ENCODE measurements around the gene MRPL32.

MRPL32 gene

GRCh38 chr7:42967391-42967790, 35.2 kb downstream of the MRPL32 start:
- DNase-seq, result no peak

GRCh38 chr7:42972699-42973500, 40.7 kb downstream of the MRPL32 start:
- H3K4me3 ChIP-seq (ENCODE audit: low read depth in 1 of 2, low read length in 2 of 2), result no peak overlapping the region
- H3K27ac ChIP-seq (ENCODE audit: low read length), result no peak overlapping the region
- H3K79me2 ChIP-seq (ENCODE audit: insufficient read depth, low read length), result no peaks in the 10 kb centered on the region
- H3K9ac ChIP-seq (ENCODE audit: low read depth, low read length), result no peak overlapping the region
- H2AFZ ChIP-seq (ENCODE audit: low read depth, low read length), result no peak overlapping the region
- H3K9me3 ChIP-seq (ENCODE audit: insufficient read depth, low read length, severe bottlenecking), result no peaks in the 10 kb centered on the region
- ATAC-seq (ENCODE audit: insufficient read depth, low read depth) (no peak), DNase-seq (no peak)
- peaks cover 16% of the 10 kb centered on the region for H3K27me3 ChIP-seq (ENCODE audit: insufficient read depth, low read length, poor library complexity)
- H3K4me2 ChIP-seq (ENCODE audit: insufficient read depth, low read length), result no peak overlapping the region
- H3K36me3 ChIP-seq (ENCODE audit: insufficient read depth, low read length), result no peaks in the 10 kb centered on the region
- H4K20me1 ChIP-seq (ENCODE audit: insufficient read depth, low read length), result no peaks in the 10 kb centered on the region
- TF ChIP-seq EZH2 (IDR thresholded peaks at IDR 0.05; ENCODE audit: borderline replicate concordance, low read depth, low read length, severe bottlenecking) (no peak), CTCF (IDR thresholded peaks at IDR 0.05; ENCODE audit: borderline replicate concordance, extremely low read depth, low read length, poor library complexity, severe bottlenecking) (no peak)
- H3K4me1 ChIP-seq (ENCODE audit: insufficient read depth, low read length), result no peaks in the 10 kb centered on the region

More at GRCh38 chr7:42967391-42967790, 35.2 kb downstream of the MRPL32 start:
- no peak overlapping the region for H3K4me3 ChIP-seq (ENCODE audit: low read depth in 1 of 2, low read length in 2 of 2)
- H4K20me1 ChIP-seq (ENCODE audit: insufficient read depth, low read length), result no peaks in the 10 kb centered on the region
- H3K36me3 ChIP-seq (ENCODE audit: insufficient read depth, low read length), result no peaks in the 10 kb centered on the region
- no peak overlapping the region for H3K27ac ChIP-seq (ENCODE audit: low read length)
- H3K27me3 ChIP-seq (ENCODE audit: insufficient read depth, low read length, poor library complexity), result peaks cover 7% of the 10 kb centered on the region
- no peak overlapping the region for H3K4me2 ChIP-seq (ENCODE audit: insufficient read depth, low read length)
- no peak for TF ChIP-seq CTCF (IDR thresholded peaks at IDR 0.05; ENCODE audit: borderline replicate concordance, extremely low read depth, low read length, poor library complexity, severe bottlenecking)
- TF ChIP-seq EZH2 (IDR thresholded peaks at IDR 0.05; ENCODE audit: borderline replicate concordance, low read depth, low read length, severe bottlenecking), result no peak
- no peaks in the 10 kb centered on the region for H3K4me1 ChIP-seq (ENCODE audit: insufficient read depth, low read length)
- H3K9me3 ChIP-seq (ENCODE audit: insufficient read depth, low read length, severe bottlenecking), result no peaks in the 10 kb centered on the region
- H2AFZ ChIP-seq (ENCODE audit: low read depth, low read length), result no peak overlapping the region
- no peak overlapping the region for H3K9ac ChIP-seq (ENCODE audit: low read depth, low read length)
- H3K79me2 ChIP-seq (ENCODE audit: insufficient read depth, low read length), result no peaks in the 10 kb centered on the region
- ATAC-seq (ENCODE audit: insufficient read depth, low read depth), result no peak

GRCh38 chr7:42976371-42976770, 44.2 kb downstream of the MRPL32 start:
- TF ChIP-seq CTCF (IDR thresholded peaks at IDR 0.05; ENCODE audit: borderline replicate concordance, extremely low read depth, low read length, poor library complexity, severe bottlenecking) (no peak), EZH2 (IDR thresholded peaks at IDR 0.05; ENCODE audit: borderline replicate concordance, low read depth, low read length, severe bottlenecking) (no peak)
- Histone ChIP-seq H3K4me3 (ENCODE audit: low read depth in 1 of 2, low read length in 2 of 2) (no peak overlapping the region), H3K4me1 (ENCODE audit: insufficient read depth, low read length) (no peaks in the 10 kb centered on the region), H3K36me3 (ENCODE audit: insufficient read depth, low read length) (no peaks in the 10 kb centered on the region), H2AFZ (ENCODE audit: low read depth, low read length) (no peak overlapping the region), H3K4me2 (ENCODE audit: insufficient read depth, low read length) (no peak overlapping the region), H3K9ac (ENCODE audit: low read depth, low read length) (no peak overlapping the region), H3K9me3 (ENCODE audit: insufficient read depth, low read length, severe bottlenecking) (no peaks in the 10 kb centered on the region), H3K27ac (ENCODE audit: low read length) (no peak overlapping the region), H3K79me2 (ENCODE audit: insufficient read depth, low read length) (no peaks in the 10 kb centered on the region), H3K27me3 (ENCODE audit: insufficient read depth, low read length, poor library complexity) (peaks cover 18% of the 10 kb centered on the region), H4K20me1 (ENCODE audit: insufficient read depth, low read length) (no peaks in the 10 kb centered on the region)
- ATAC-seq (ENCODE audit: insufficient read depth, low read depth) (no peak), DNase-seq (no peak)
